ENCODE measurements around the gene ANXA8. TPM values are rescaled to one million over a fixed set of nuclear protein-coding genes. Genes with fewer than 3 reads are reported as not detected.
"Not testable (repeated sequence)": the region's sequence is repeated elsewhere in the genome, so short reads cannot be mapped to it uniquely, and the experiment has no call there.

ANXA8 gene
- total RNA-seq, 4 donors from 2014 or later: 0.60 TPM; not detected in 3

- intact Hi-C loops (cut with DNase I; ENCODE audit: low total_unique reads); in situ Hi-C loops (cut with MboI; ENCODE audit: low pct_ligation_motif_present in 1 of 4, low pct_unique_long_range_greater_than_20kb in 1 of 4, low sequenced_read_pairs in 3 of 4); H3K4me3 ChIP-seq; H3K27ac ChIP-seq; H3K9me3 ChIP-seq; H3K4me1 ChIP-seq; H3K36me3 ChIP-seq; H3K27me3 ChIP-seq; DNase-seq: not testable (repeated sequence)
- no CpG with 5 or more reads among the region's 10 CpGs for WGBS, 2 donors (ENCODE audit: low coverage in 1 of 2)
Measured at GRCh38 chr10:47481182-47481766, 2.6 kb downstream of the ANXA8 start.

- H3K27me3 ChIP-seq; H3K27ac ChIP-seq; H3K4me3 ChIP-seq; in situ Hi-C loops (cut with MboI; ENCODE audit: low pct_ligation_motif_present in 1 of 4, low pct_unique_long_range_greater_than_20kb in 1 of 4, low sequenced_read_pairs in 3 of 4); intact Hi-C loops (cut with DNase I; ENCODE audit: low total_unique reads); H3K36me3 ChIP-seq; H3K9me3 ChIP-seq; H3K4me1 ChIP-seq; DNase-seq: not testable (repeated sequence)
- no CpG with 5 or more reads among the region's 3 CpGs for WGBS, 2 donors (ENCODE audit: low coverage in 1 of 2)
Measured at GRCh38 chr10:47480133-47480532, 3.8 kb downstream of the ANXA8 start.

GRCh38 chr10:47478114-47478513 lies 5.8 kb downstream of the ANXA8 start:
- DNase-seq; H3K4me3 ChIP-seq; H3K36me3 ChIP-seq; H3K27me3 ChIP-seq; H3K9me3 ChIP-seq; H3K4me1 ChIP-seq; H3K27ac ChIP-seq; intact Hi-C loops (cut with DNase I; ENCODE audit: low total_unique reads); in situ Hi-C loops (cut with MboI; ENCODE audit: low pct_ligation_motif_present in 1 of 4, low pct_unique_long_range_greater_than_20kb in 1 of 4, low sequenced_read_pairs in 3 of 4): not testable (repeated sequence)
- 65% methylated on average over 3 of the region's 5 CpGs; no CpG with 5 or more reads in 1 of the 2 donors for WGBS, 2 donors (ENCODE audit: low coverage in 1 of 2)

- H3K27ac ChIP-seq; H3K4me1 ChIP-seq; intact Hi-C loops (cut with DNase I; ENCODE audit: low total_unique reads); H3K27me3 ChIP-seq; in situ Hi-C loops (cut with MboI; ENCODE audit: low pct_ligation_motif_present in 1 of 4, low pct_unique_long_range_greater_than_20kb in 1 of 4, low sequenced_read_pairs in 3 of 4); H3K36me3 ChIP-seq; DNase-seq; H3K9me3 ChIP-seq; H3K4me3 ChIP-seq: not testable (repeated sequence)
- WGBS, 2 donors (ENCODE audit: low coverage in 1 of 2): 94% methylated on average over 6 of the region's 11 CpGs; no CpG with 5 or more reads in 1 of the 2 donors
Measured at GRCh38 chr10:47477078-47477477, 6.8 kb downstream of the ANXA8 start.

- not testable (repeated sequence) for DNase-seq, H3K36me3 ChIP-seq
Measured at GRCh38 chr10:47475101-47475500, 8.8 kb downstream of the ANXA8 start.

GRCh38 chr10:47473516-47473915 lies 10.4 kb downstream of the ANXA8 start:
- no CpG with 5 or more reads among the region's 7 CpGs for WGBS, 2 donors (ENCODE audit: low coverage in 1 of 2)
- in situ Hi-C loops (cut with MboI; ENCODE audit: low pct_ligation_motif_present in 1 of 4, low pct_unique_long_range_greater_than_20kb in 1 of 4, low sequenced_read_pairs in 3 of 4); H3K4me1 ChIP-seq; H3K9me3 ChIP-seq; H3K4me3 ChIP-seq; intact Hi-C loops (cut with DNase I; ENCODE audit: low total_unique reads); H3K27ac ChIP-seq; DNase-seq; H3K27me3 ChIP-seq; H3K36me3 ChIP-seq: not testable (repeated sequence)

More at GRCh38 chr10:47475101-47475500, 8.8 kb downstream of the ANXA8 start:
- WGBS, 2 donors (ENCODE audit: low coverage in 1 of 2): 100% methylated on average over 3 of the region's 5 CpGs; no CpG with 5 or more reads in 1 of the 2 donors
- H3K9me3 ChIP-seq; H3K27ac ChIP-seq; H3K27me3 ChIP-seq; H3K4me3 ChIP-seq; intact Hi-C loops (cut with DNase I; ENCODE audit: low total_unique reads); H3K4me1 ChIP-seq; in situ Hi-C loops (cut with MboI; ENCODE audit: low pct_ligation_motif_present in 1 of 4, low pct_unique_long_range_greater_than_20kb in 1 of 4, low sequenced_read_pairs in 3 of 4): not testable (repeated sequence)

- H3K4me3 ChIP-seq; H3K27me3 ChIP-seq; H3K4me1 ChIP-seq; intact Hi-C loops (cut with DNase I; ENCODE audit: low total_unique reads); in situ Hi-C loops (cut with MboI; ENCODE audit: low pct_ligation_motif_present in 1 of 4, low pct_unique_long_range_greater_than_20kb in 1 of 4, low sequenced_read_pairs in 3 of 4); H3K36me3 ChIP-seq; DNase-seq; H3K9me3 ChIP-seq; H3K27ac ChIP-seq: not testable (repeated sequence)
- WGBS, 2 donors (ENCODE audit: low coverage in 1 of 2): no CpG with 5 or more reads among the region's 3 CpGs
Measured at GRCh38 chr10:47472647-47473046, 11.3 kb downstream of the ANXA8 start.

GRCh38 chr10:47472072-47472471 lies 11.8 kb downstream of the ANXA8 start:
- H3K4me1 ChIP-seq; H3K27ac ChIP-seq; in situ Hi-C loops (cut with MboI; ENCODE audit: low pct_ligation_motif_present in 1 of 4, low pct_unique_long_range_greater_than_20kb in 1 of 4, low sequenced_read_pairs in 3 of 4); H3K27me3 ChIP-seq; intact Hi-C loops (cut with DNase I; ENCODE audit: low total_unique reads); DNase-seq; H3K4me3 ChIP-seq; H3K36me3 ChIP-seq; H3K9me3 ChIP-seq: not testable (repeated sequence)
- WGBS, 2 donors (ENCODE audit: low coverage in 1 of 2): no CpG with 5 or more reads among the region's 5 CpGs

GRCh38 chr10:47468731-47469528 lies 15.0 kb downstream of the ANXA8 start:
- H3K27me3 ChIP-seq; in situ Hi-C loops (cut with MboI; ENCODE audit: low pct_ligation_motif_present in 1 of 4, low pct_unique_long_range_greater_than_20kb in 1 of 4, low sequenced_read_pairs in 3 of 4); H3K36me3 ChIP-seq; DNase-seq; H3K4me1 ChIP-seq; H3K27ac ChIP-seq; H3K9me3 ChIP-seq; intact Hi-C loops (cut with DNase I; ENCODE audit: low total_unique reads); H3K4me3 ChIP-seq: not testable (repeated sequence)
- 83% methylated on average over 11 of the region's 20 CpGs; no CpG with 5 or more reads in 1 of the 2 donors for WGBS, 2 donors (ENCODE audit: low coverage in 1 of 2)

- H3K9me3 ChIP-seq; in situ Hi-C loops (cut with MboI; ENCODE audit: low pct_ligation_motif_present in 1 of 4, low pct_unique_long_range_greater_than_20kb in 1 of 4, low sequenced_read_pairs in 3 of 4); intact Hi-C loops (cut with DNase I; ENCODE audit: low total_unique reads); H3K27me3 ChIP-seq; H3K27ac ChIP-seq; H3K4me3 ChIP-seq; DNase-seq; H3K36me3 ChIP-seq; H3K4me1 ChIP-seq: not testable (repeated sequence)
- 87% methylated on average over 4 of the region's 7 CpGs; no CpG with 5 or more reads in 1 of the 2 donors for WGBS, 2 donors (ENCODE audit: low coverage in 1 of 2)
Measured at GRCh38 chr10:47467957-47468356, 16.0 kb downstream of the ANXA8 start.

GRCh38 chr10:47467458-47467857 lies 16.5 kb downstream of the ANXA8 start:
- H3K4me1 ChIP-seq; H3K27me3 ChIP-seq; intact Hi-C loops (cut with DNase I; ENCODE audit: low total_unique reads); H3K36me3 ChIP-seq; DNase-seq; H3K4me3 ChIP-seq; H3K9me3 ChIP-seq; in situ Hi-C loops (cut with MboI; ENCODE audit: low pct_ligation_motif_present in 1 of 4, low pct_unique_long_range_greater_than_20kb in 1 of 4, low sequenced_read_pairs in 3 of 4); H3K27ac ChIP-seq: not testable (repeated sequence)
- WGBS, 2 donors (ENCODE audit: low coverage in 1 of 2): 94% methylated on average over 3 of the region's 5 CpGs; no CpG with 5 or more reads in 1 of the 2 donors
